K562 (cell line): ENCODE data around the gene GPRC5A. TPM values are rescaled to one million over a fixed set of nuclear protein-coding genes. Genes with fewer than 3 reads are reported as not detected.

Experiments used
- ATAC-seq: fragments of 200-7000 bp; cut with Tn5 transposase; 3 replicates; pipeline ENCODE4 v1.9.1; 2020; ENCODE audit warnings: moderate library complexity
- BruUV-seq: library from RNA; stranded (reverse); fragments of 400-500 nt; replicated peaks from 2 replicates; lab custom pipeline; 2021; lab: Mats Ljungman, UMichigan
- CTCF ChIA-PET: fragments of 300-600 bp; formaldehyde crosslinking; extraction: SDS; loops from one replicate; lab custom pipeline; 2021; ENCODE audit warnings: low intra/inter-chr PET ratio; lab: Yijun Ruan, JAX
- POLR2A ChIA-PET: fragments of 300-600, 350-650 bp; sonication (Branson Sonifier 250); formaldehyde crosslinking; extraction: SDS; loops from one replicate; lab custom pipeline; 2021; ENCODE audit warnings: antibody characterized with exemption, inconsistent platforms; lab: Yijun Ruan, JAX
- DNase-seq, 4 experiments: peaks; one replicate each; pipeline versions ENCODE4 v3.0.0 to v3.0.0-alpha.2; 2011 to 2018; ENCODE audit warnings: low spot score in 3 of 4, mixed read lengths in 3 of 4; ENCODE audit errors: extremely low read depth in 1 of 4
- FAIRE-seq: peaks from 2 replicates; lab custom pipeline; 2011; peaks lifted over from hg19 to GRCh38; lab: Jason Lieb, UNC
- H2AFZ ChIP-seq: 2 replicates; pipeline ENCODE4 v1.6.0; 2011; ENCODE audit warnings: low read depth, low read length, control low read depth, inconsistent platforms
- H3K27ac ChIP-seq: fragments of 200-600 bp; 3 replicates; pipeline ENCODE4 v1.8.0; 2011; ENCODE audit warnings: low read depth, mild to moderate bottlenecking, control low read depth, inconsistent platforms, low read length, moderate library complexity, mixed read lengths; ENCODE audit errors: extremely low read depth
- H3K27me3 ChIP-seq, 2 experiments: fragments of 300-600 bp in 1 of 2; 2 replicates in 1 of 2; 3 replicates in 1 of 2; pipeline versions ENCODE4 v1.6.0 to v1.8.0; 2011; ENCODE audit warnings: inconsistent platforms in 2 of 2, low read length in 2 of 2, mild to moderate bottlenecking in 1 of 2, mixed read lengths in 1 of 2, moderate library complexity in 1 of 2; ENCODE audit not compliant: control insufficient read depth in 2 of 2, insufficient read depth in 2 of 2
- H3K36me3 ChIP-seq: fragments of 300-600 bp; 3 replicates; pipeline ENCODE4 v1.8.0; 2011; ENCODE audit warnings: mild to moderate bottlenecking, low read length, inconsistent platforms; ENCODE audit not compliant: control insufficient read depth, insufficient read depth
- H3K4me1 ChIP-seq, 2 experiments: fragments of 200-600 bp in 1 of 2; replicated peaks in 1 of 2; 2 replicates in 1 of 2; 3 replicates in 1 of 2; pipeline versions ENCODE4 v1.5.1 to v1.8.0; 2011; ENCODE audit warnings: inconsistent platforms in 2 of 2, low read length in 2 of 2, mild to moderate bottlenecking in 1 of 2, mixed read lengths in 1 of 2, moderate library complexity in 1 of 2; ENCODE audit not compliant: control insufficient read depth in 2 of 2, insufficient read depth in 2 of 2
- H3K4me2 ChIP-seq: 2 replicates; pipeline ENCODE4 v1.6.1; 2011; ENCODE audit warnings: low read length, control low read depth, inconsistent platforms, mixed read lengths; ENCODE audit not compliant: insufficient read depth
- H3K4me3 ChIP-seq: fragments of 200-600 bp; sonication (generic), shearing (Covaris generic); 2 replicates; pipeline ENCODE4 v1.5.1; 2016; ENCODE audit warnings: control low read depth, inconsistent platforms
- H3K79me2 ChIP-seq: fragments of 200-600 bp; 3 replicates; pipeline ENCODE4 v1.8.0; 2011; ENCODE audit warnings: low read length, inconsistent platforms; ENCODE audit not compliant: control insufficient read depth, insufficient read depth
- H3K9ac ChIP-seq, 2 experiments: 2 replicates each; pipeline versions ENCODE4 v1.6.0 to v1.6.1; 2011; ENCODE audit warnings: low read depth in 2 of 2, low read length in 2 of 2, control low read depth in 1 of 2, inconsistent platforms in 1 of 2, mild to moderate bottlenecking in 1 of 2, mixed read lengths in 1 of 2; ENCODE audit not compliant: insufficient read depth in 1 of 2
- H3K9me1 ChIP-seq: one replicate; pipeline ENCODE4 v1.6.0; 2011; ENCODE audit warnings: inconsistent platforms, mild to moderate bottlenecking, low read length, moderate library complexity; ENCODE audit not compliant: control insufficient read depth, insufficient read depth
- H3K9me3 ChIP-seq: replicated peaks from 2 replicates; pipeline ENCODE4 v1.5.1; 2011; ENCODE audit warnings: low read depth, low read length, inconsistent platforms; ENCODE audit not compliant: control insufficient read depth, insufficient read depth
- H4K20me1 ChIP-seq: replicated peaks from 2 replicates; pipeline ENCODE4 v1.6.1; 2011; ENCODE audit warnings: low read length, inconsistent platforms, mixed read lengths; ENCODE audit not compliant: control insufficient read depth, insufficient read depth
- ARID1B ChIP-seq: fragments of 450-650 bp; IDR thresholded peaks from 2 replicates; pipeline ENCODE4 v1.6.1; 2016; ENCODE audit warnings: antibody characterized with exemption, mild to moderate bottlenecking, inconsistent platforms
- BDP1 ChIP-seq: IDR thresholded peaks from 3 replicates; pipeline ENCODE4 v1.6.1; 2011; ENCODE audit not compliant: insufficient read length, insufficient read depth
- CBFA2T3 ChIP-seq: fragments of 450-650 bp; IDR thresholded peaks from 2 replicates; pipeline ENCODE4 v1.6.1; 2017
- ELF1 ChIP-seq: fragments of 200-800 bp; sonication (Bioruptor generic); IDR thresholded peaks from 2 replicates; pipeline ENCODE4 v1.6.1; 2016; ENCODE audit warnings: missing genetic modification characterization, missing compliant biosample characterization
- PCBP1 ChIP-seq: fragments of 200-400 bp; formaldehyde crosslinking; IDR thresholded peaks from 2 replicates; pipeline ENCODE4 v1.6.1; 2018; ENCODE audit warnings: mild to moderate bottlenecking, low read depth, low read length; ENCODE audit not compliant: poor library complexity, severe bottlenecking
- SMAD1 ChIP-seq: fragments of 150-350 bp; IDR thresholded peaks from 2 replicates; pipeline ENCODE4 v1.6.1; 2014; ENCODE audit warnings: low read length, low read depth; ENCODE audit not compliant: partially characterized antibody
- TEAD4 ChIP-seq, 2 experiments: sonication (generic) in 1 of 2; formaldehyde crosslinking in 1 of 2; IDR thresholded peaks; 2 replicates each; pipeline versions ENCODE4 v1.6.1 to v1.8.0; 2012 to 2022; ENCODE audit warnings: borderline replicate concordance in 1 of 2, inconsistent platforms in 1 of 2, low read length in 1 of 2, mild to moderate bottlenecking in 1 of 2, missing genetic modification reagents in 1 of 2
- ZNF184 ChIP-seq: sonication (generic); formaldehyde crosslinking; IDR thresholded peaks from 2 replicates; pipeline ENCODE4 v1.5.0; 2020; ENCODE audit warnings: missing genetic modification reagents
- ZNF75A ChIP-seq: fragments of 450-650 bp; formaldehyde crosslinking; IDR thresholded peaks from 2 replicates; pipeline ENCODE4 v1.4.0; 2020; ENCODE audit warnings: mild to moderate bottlenecking
- ZNF79 ChIP-seq: fragments of 250-450 bp; sonication (Bioruptor Pico); IDR thresholded peaks from 2 replicates; pipeline ENCODE4 v1.4.0; 2020; ENCODE audit warnings: low read depth, mild to moderate bottlenecking, moderate library complexity
- WGBS: fragments of 100-300 bp; shearing (Covaris generic); methylation state at CpG from one replicate; pipeline ENCODE4 v1.1.6; 2016; ENCODE audit warnings: low coverage, mixed read lengths; ENCODE audit not compliant: insufficient coverage; ENCODE audit errors: missing lambda C conversion rate; 5-methylcytosine and 5-hydroxymethylcytosine counted together
- in situ Hi-C: fragments of 300-500 bp; cut with MboI; formaldehyde crosslinking; loops from 4 replicates; pipeline ENCODE4 v1.15.0; 2018; ENCODE audit warnings: inconsistent platforms, mixed read lengths
- intact Hi-C: fragments of 100-400 bp; cut with micrococcal nuclease; formaldehyde crosslinking; loops from 2 replicates; pipeline ENCODE4 v1.14.2; 2022
- polyA plus RNA-seq, 8 experiments: library from polyadenylated mRNA; depleted of rRNA in 4 of 8; stranded (reverse) in 5 of 8; unstranded in 3 of 8; fragments of >200 nt; fragmentation: Nextera tagmentation in 2 of 8; fragmentation: Illumina TruSeq in 1 of 8; extraction: Ambion mirVana in 2 of 8; extraction: Trizol in 1 of 8; gene quantifications; 2 replicates each; pipeline versions ENCODE4 v1.2.1 to v1.2.3, GENCODE V29; 2011 to 2014; ENCODE audit warnings: inconsistent platforms in 1 of 8, missing spikeins in 1 of 8
- total RNA-seq, 7 experiments: library from RNA; depleted of rRNA in 6 of 7; stranded (reverse); fragments of >200 nt in 6 of 7; fragmentation: Illumina TruSeq in 2 of 7; extraction: Trizol in 2 of 7; gene quantifications; 2 replicates each; pipeline versions ENCODE4 v1.2.1 to v1.2.3, GENCODE V29; 2011 to 2021; ENCODE audit warnings: low replicate concordance in 1 of 7
- TF ChIP-seq, protein P1 (sequence below), 2 experiments: fragments of 450-650 bp; IDR thresholded peaks; 2 replicates each; pipeline ENCODE4 v1.6.1; 2016; ENCODE audit warnings: mild to moderate bottlenecking in 2 of 2, borderline replicate concordance in 1 of 2, low read depth in 1 of 2, moderate library complexity in 1 of 2
- TF ChIP-seq, protein P2 (sequence below): IDR thresholded peaks from 2 replicates; pipeline ENCODE4 v1.6.1; 2011; ENCODE audit not compliant: insufficient read length; ENCODE audit errors: extremely low read depth

The GPRC5A gene
- total and polyA plus RNA-seq, 9 of the 15 experiments (the other 6 are each of a cell fraction or from before 2014, with no cell fraction given), result 0.01 to 0.64 (median 0.08) TPM; not detected in 6

DNA sequence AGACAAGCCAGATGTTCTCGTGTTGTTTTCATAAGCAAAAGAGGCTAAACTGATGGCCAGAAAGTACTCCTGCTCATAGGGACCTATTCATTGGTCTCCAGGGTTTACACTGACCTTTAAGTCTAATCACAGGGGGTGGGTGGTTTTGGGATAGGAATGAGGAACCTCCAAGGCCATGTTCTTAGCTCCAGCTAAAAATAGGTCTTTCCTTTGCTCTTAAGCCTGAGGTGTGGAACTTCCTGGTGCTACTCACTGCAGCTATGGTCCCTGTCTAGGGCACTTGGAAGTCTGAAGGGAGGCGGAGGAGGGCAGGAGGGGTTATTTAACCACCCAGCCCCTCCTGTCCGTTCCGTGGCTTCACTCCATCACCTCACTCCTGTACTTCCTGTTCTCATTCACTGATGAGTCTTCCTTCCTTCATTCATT lies 18.6 kb downstream of the GPRC5A start:
- H3K79me2 ChIP-seq, result no peaks in the 10 kb centered on the region
- FAIRE-seq, result no peak
- TF ChIP-seq BDP1, result no peak
- TF ChIP-seq, protein P1, sequence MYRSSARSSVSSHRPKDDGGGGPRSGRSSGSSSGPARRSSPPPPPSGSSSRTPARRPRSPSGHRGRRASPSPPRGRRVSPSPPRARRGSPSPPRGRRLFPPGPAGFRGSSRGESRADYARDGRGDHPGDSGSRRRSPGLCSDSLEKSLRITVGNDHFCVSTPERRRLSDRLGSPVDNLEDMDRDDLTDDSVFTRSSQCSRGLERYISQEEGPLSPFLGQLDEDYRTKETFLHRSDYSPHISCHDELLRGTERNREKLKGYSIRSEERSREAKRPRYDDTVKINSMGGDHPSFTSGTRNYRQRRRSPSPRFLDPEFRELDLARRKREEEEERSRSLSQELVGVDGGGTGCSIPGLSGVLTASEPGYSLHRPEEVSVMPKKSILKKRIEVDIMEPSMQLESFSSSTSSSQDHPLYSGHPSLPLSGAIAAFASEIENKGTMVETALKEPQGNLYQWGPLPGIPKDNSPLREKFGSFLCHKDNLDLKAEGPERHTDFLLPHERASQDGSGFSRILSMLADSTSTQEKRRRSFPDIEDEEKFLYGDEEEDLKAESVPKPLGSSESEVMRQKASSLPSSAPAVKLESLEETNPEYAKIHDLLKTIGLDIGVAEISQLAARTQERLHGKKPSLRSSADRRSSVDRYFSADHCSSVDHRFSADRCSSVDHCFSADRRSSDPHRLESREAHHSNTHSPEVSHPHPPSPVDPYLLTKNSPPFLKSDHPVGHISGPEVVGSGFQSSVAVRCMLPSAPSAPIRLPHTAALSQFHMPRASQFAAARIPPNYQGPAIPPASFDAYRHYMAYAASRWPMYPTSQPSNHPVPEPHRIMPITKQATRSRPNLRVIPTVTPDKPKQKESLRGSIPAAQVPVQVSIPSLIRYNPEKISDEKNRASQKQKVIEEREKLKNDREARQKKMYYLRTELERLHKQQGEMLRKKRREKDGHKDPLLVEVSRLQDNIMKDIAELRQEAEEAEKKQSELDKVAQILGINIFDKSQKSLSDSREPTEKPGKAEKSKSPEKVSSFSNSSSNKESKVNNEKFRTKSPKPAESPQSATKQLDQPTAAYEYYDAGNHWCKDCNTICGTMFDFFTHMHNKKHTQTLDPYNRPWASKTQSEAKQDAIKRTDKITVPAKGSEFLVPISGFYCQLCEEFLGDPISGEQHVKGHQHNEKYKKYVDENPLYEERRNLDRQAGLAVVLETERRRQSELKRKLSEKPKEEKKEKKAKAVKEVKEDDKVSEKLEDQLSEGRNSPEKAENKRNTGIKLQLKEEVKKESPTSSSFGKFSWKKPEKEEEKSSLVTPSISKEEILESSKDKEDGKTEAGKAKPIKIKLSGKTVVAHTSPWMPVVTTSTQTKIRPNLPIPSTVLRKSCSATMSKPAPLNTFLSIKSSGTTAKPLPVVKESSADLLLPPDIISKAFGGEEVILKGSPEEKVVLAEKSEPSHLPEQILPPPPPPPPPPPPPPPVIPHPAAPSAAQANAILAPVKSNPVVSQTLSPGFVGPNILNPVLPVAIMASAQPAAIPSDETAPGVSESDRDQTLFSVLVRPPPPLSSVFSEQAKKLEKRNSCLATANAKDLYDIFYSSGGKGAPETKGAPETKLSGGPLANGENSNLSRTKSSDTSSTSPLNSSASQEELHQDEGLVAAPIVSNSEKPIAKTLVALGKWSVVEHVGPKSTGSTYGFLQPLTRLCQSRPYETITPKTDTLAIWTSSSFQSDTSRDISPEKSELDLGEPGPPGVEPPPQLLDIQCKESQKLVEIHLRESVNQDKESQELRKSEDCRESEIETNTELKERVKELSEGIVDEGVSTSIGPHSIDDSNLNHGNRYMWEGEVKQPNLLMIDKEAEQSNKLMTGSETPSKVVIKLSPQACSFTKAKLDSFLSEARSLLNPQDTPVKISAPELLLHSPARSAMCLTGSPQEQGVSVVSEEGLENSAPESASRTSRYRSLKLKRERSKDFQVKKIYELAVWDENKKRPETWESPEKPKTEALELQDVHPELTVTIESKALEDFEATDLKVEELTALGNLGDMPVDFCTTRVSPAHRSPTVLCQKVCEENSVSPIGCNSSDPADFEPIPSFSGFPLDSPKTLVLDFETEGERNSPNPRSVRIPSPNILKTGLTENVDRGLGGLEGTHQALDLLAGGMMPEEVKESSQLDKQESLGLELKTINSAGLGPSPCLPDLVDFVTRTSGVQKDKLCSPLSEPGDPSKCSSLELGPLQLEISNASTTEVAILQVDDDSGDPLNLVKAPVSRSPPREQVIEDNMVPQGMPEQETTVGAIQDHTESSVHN (IDR thresholded peaks at IDR 0.05; ENCODE audit: borderline replicate concordance in 1 of 2, low read depth in 1 of 2), result no peak
- peak; percentile 21; the same call in 1 of the 2 replicates for TF ChIP-seq TEAD4 (IDR thresholded peaks at IDR 0.05; ENCODE audit: low read length)
- no peak for TF ChIP-seq TEAD4 (CRISPR knock-in tag; IDR thresholded peaks at IDR 0.05; ENCODE audit: borderline replicate concordance)
- no peak for TF ChIP-seq ZNF184 (CRISPR knock-in tag)
- peak; percentile 8; the same call in 1 of the 2 replicates for TF ChIP-seq ARID1B
- TF ChIP-seq CBFA2T3, result peak; percentile 39; the same call in 1 of the 2 replicates
- TF ChIP-seq ZNF75A (CRISPR knock-in tag), result no peak
- TF ChIP-seq, protein P2, sequence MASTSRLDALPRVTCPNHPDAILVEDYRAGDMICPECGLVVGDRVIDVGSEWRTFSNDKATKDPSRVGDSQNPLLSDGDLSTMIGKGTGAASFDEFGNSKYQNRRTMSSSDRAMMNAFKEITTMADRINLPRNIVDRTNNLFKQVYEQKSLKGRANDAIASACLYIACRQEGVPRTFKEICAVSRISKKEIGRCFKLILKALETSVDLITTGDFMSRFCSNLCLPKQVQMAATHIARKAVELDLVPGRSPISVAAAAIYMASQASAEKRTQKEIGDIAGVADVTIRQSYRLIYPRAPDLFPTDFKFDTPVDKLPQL, result no peak
- no peak for TF ChIP-seq ZNF79 (CRISPR knock-in tag)
- no peak for TF ChIP-seq SMAD1
- TF ChIP-seq ELF1 (tag), result peak; percentile 31; the same call in 1 of the 2 replicates
- no peak for TF ChIP-seq PCBP1

More for the DNA sequence above, 18.6 kb downstream of the GPRC5A start:
- ATAC-seq, result peak; percentile 53
- DNase-seq, result peak in 1 of 4 experiments; percentile 15
- no peaks in the 10 kb centered on the region for H4K20me1 ChIP-seq
- no peak overlapping the region for H3K27ac ChIP-seq
- H2AFZ ChIP-seq, result no peak overlapping the region
- intact Hi-C loops (loop anchor here (5.0 to 10.0 kb wide), 2 partner anchors 123 to 185 kb away; partner anchors contain the start of gene APOLD1), in situ Hi-C loops (loop anchor here (5.0 kb wide), 1 partner anchor 72 kb away; no protein-coding TSS in a partner anchor)
- BruUV-seq, result no TSS peak
- no peaks in the 10 kb centered on the region for H3K9me1 ChIP-seq
- no peak overlapping the region for H3K4me3 ChIP-seq
- WGBS, result 13% methylated on average over 3 of the region's 4 CpGs
- H3K4me1 ChIP-seq, result peaks cover 6 to 14% of the 10 kb centered on the region in 2 experiments; a peak in 3 of 5 replicates
- H3K9me3 ChIP-seq, result no peaks in the 10 kb centered on the region
- CTCF ChIA-PET, result no interaction called here
- no peaks in the 10 kb centered on the region for H3K36me3 ChIP-seq
- peak overlapping the region; percentile 52 for H3K4me2 ChIP-seq
- peaks cover 12 to 30% of the 10 kb centered on the region in 2 experiments; a peak in 4 of 5 replicates for H3K27me3 ChIP-seq
- POLR2A ChIA-PET, result no interaction called here
- H3K9ac ChIP-seq, result no peak overlapping the region
